ENCODE data around the gene SLC25A19.

SLC25A19 gene

DNA sequence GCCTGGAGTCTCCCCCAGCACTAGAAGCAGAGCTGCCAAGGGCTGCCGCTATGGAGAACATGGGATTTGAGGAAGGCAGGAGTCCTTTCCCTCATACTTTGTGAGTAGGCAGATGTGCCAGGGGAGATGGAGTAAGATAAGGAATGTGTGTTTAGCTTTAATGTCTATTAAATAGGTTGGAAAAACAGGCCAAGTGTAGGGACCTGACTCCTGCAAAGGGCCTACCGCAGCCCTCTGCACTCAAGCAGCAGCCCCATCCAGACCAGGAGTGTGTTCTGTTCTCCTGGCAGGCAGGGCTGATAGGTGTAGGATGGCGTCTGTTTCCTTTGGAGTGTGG lies 16.4 kb downstream of the SLC25A19 start:
- FAIRE-seq: no peak
- TF ChIP-seq TAF1 (IDR thresholded peaks at IDR 0.05; ENCODE audit: borderline replicate concordance, low read depth, low read length) (no peak), POLR2A (IDR thresholded peaks at IDR 0.05; ENCODE audit: low read depth, low read length) (no peak; the same call in 1 of the 2 replicates), POLR2AphosphoS5 (IDR thresholded peaks at IDR 0.05; ENCODE audit: low read depth, low read length) (no peak)

DNA sequence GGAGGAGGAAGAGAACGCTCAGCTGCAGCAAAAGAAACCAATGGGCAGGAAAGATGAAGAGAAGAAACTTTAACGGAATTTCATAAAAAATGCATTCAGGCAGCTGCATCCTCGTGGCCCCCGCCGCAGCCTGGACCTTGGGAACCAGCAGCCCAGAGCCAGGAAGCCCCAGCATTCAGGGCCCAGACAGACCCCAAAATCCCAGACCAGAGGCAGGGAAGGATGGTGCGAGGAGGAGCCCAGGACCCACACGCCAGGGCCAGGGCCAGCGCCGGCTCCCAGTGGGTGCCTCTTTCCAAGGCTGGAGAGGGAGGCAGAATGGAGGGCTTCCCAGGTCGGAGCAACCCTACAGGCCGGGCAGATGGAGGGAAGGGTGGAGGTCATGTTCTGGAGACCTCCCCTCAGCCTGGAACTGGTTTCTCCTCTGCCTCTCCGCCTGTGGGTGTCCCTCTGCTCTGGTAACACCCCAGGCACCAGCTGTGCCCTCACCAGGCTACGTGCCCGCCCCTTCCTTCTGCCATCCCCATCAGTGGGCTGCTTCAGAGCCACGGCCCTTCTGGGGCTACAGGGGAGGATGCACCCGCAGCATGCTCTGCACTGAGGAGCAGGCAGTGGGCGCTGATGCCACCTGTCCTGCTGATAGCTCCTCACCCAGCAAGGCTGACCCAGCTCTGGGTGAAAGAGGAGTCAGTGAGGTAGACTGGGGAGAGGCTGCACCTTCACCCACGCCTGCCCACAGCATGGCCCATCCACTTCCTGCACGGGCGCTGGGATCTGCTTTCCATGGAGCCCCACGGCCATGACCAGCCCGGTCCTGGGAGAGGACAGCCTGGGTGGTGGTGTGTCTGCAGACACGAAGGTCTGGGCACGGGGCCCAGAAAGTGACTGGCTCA lies 17.0 kb downstream of the SLC25A19 start:
- no peak for TF ChIP-seq TAF1 (IDR thresholded peaks at IDR 0.05; ENCODE audit: borderline replicate concordance, low read depth, low read length)
- peak; percentile 73 for TF ChIP-seq POLR2A (IDR thresholded peaks at IDR 0.05; ENCODE audit: low read depth, low read length)
- peak; percentile 76; the same call in 1 of the 2 replicates for TF ChIP-seq POLR2AphosphoS5 (IDR thresholded peaks at IDR 0.05; ENCODE audit: low read depth, low read length)
- DNase-seq (ENCODE audit: insufficient read length): no peak
- no peak for FAIRE-seq

More for the DNA sequence above, 16.4 kb downstream of the SLC25A19 start:
- DNase-seq (ENCODE audit: insufficient read length): no peak

DNA sequence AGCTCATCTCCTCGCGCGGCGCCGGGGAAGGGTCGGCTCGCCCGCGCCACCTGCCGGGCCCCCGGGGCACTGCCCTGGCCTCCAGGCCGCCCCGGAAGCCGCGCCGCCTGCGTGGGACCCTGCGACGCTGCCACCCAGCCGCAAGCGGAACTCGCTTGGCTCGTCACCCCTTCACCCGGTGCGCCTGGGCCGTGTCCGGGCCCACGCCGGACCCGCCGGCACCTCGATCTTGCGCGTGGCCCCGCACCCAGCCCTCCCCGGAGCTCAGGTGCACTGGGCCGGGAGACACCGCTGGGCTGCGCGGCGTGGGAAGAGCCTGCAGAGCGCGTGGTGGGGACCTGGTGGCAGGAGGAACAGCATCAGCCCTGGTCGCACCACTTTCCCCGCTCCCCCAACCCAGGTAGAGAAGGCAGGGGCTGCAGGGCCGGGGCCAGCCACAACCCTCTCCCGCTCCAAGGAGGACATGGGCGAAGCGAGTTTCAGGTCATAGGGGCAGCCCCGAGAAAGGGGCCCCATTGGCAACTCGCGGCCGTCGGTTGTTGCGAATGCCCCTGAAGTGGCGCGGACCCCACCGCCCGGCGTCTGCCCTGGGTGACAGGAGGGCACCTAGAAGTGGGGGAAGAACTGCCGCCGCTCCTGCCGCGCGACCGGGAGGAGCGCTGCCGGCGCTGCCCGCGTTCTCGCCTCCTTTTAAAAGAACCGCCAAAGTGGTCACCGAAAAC lies 17.8 kb downstream of the SLC25A19 start:
- FAIRE-seq (peak; percentile 98), DNase-seq (ENCODE audit: insufficient read length) (peak; percentile 96)
- TF ChIP-seq TAF1 (IDR thresholded peaks at IDR 0.05; ENCODE audit: borderline replicate concordance, low read depth, low read length) (no peak), POLR2A (IDR thresholded peaks at IDR 0.05; ENCODE audit: low read depth, low read length) (peak; percentile 62; the same call in 1 of the 2 replicates)

DNA sequence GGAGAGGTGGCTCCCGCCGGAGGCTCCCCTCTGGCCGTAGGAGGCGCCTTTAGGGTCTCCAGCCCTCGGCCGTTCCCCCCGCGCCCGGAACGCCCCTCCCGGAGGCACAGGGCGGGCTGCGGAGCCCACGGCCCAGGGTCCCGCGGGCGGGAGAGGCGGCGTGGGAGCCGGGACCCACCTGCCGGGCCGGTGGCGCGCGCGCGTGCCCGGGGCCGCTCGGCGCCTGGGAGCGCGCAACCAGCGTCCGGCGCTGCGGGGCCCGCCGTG lies 18.3 kb downstream of the SLC25A19 start, which contains the start of gene MIF4GD:
Gene MIF4GD, minus strand, starts transcription at position 266 of the 267 bp plus-strand sequence. CDS start 1,036 bp downstream, outside the sequence.
- FAIRE-seq (no peak), DNase-seq (ENCODE audit: insufficient read length) (no peak)
- TF ChIP-seq POLR2AphosphoS5 (IDR thresholded peaks at IDR 0.05; ENCODE audit: low read depth, low read length): no peak
- TF ChIP-seq POLR2A (IDR thresholded peaks at IDR 0.05; ENCODE audit: low read depth, low read length): no peak; the same call in 1 of the 2 replicates
- no peak for TF ChIP-seq TAF1 (IDR thresholded peaks at IDR 0.05; ENCODE audit: borderline replicate concordance, low read depth, low read length)

DNA sequence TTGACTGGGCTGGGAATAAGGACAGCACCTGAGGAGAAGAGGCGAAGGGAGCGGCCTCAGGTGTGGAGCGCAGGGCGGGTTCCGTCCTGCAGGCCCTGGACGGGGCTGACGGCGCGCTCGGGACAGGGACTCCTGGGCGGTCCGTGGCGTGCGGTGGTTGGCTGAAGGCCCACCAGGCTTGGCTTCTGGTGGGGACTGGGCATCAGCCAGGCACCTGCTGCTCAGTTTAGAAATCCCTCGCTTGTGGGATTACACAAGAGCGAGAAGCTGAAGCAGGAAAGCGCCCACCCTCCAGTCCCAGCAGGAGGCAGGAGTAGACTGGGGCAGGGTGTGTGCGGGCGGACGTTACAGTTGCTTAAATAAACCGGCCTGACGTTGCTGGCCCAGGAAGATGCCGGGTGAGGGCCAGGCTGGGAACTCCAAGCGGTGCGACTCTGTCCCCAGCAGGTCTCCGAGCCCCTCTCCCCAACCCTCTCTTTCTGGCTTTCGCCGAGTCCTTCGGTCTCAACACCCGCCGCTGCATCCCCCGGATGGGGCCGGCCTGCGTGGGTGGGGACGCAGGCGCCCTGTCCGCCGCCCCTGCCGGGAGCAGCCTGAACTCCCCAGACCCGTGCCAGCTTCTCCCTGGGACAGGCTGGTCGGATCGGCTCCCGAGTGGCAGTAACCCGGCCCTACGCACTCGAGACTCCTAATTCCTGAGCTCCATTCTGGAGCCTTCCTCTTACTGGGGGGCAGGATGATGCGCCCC lies 18.8 kb downstream of the SLC25A19 start:
- FAIRE-seq: no peak
- peak; percentile 67 for DNase-seq (ENCODE audit: insufficient read length)
- TF ChIP-seq POLR2A (IDR thresholded peaks at IDR 0.05; ENCODE audit: low read depth, low read length) (peak; percentile 6; the same call in 1 of the 2 replicates), POLR2AphosphoS5 (IDR thresholded peaks at IDR 0.05; ENCODE audit: low read depth, low read length) (peak; percentile 61; the same call in 1 of the 2 replicates), TAF1 (IDR thresholded peaks at IDR 0.05; ENCODE audit: borderline replicate concordance, low read depth, low read length) (0 out of 2 replicates have a peak, but pooled peaks have one; percentile 35)

DNA sequence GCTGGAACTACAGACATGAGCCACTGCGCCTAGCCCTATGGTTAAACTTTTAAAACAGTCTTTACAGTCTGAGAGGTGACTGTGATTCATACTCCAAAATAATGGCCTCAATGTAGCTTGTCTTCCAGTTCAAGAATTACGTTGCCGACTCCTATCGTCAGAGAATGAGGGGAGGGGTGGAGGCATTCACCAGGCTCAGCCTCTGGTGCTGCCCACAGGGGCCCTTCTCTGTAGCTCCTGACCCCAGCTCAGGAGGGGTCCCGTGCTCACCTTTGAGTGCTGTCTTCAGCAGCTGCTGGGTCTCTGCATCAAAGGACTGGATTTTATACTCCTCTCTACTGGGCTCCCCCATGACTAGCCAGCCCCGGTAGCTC lies 19.4 kb downstream of the SLC25A19 start:
- FAIRE-seq (no peak), DNase-seq (ENCODE audit: insufficient read length) (no peak)
- TF ChIP-seq POLR2A (IDR thresholded peaks at IDR 0.05; ENCODE audit: low read depth, low read length): no peak
- TF ChIP-seq TAF1 (IDR thresholded peaks at IDR 0.05; ENCODE audit: borderline replicate concordance, low read depth, low read length): no peak
- TF ChIP-seq POLR2AphosphoS5 (IDR thresholded peaks at IDR 0.05; ENCODE audit: low read depth, low read length): no peak

DNA sequence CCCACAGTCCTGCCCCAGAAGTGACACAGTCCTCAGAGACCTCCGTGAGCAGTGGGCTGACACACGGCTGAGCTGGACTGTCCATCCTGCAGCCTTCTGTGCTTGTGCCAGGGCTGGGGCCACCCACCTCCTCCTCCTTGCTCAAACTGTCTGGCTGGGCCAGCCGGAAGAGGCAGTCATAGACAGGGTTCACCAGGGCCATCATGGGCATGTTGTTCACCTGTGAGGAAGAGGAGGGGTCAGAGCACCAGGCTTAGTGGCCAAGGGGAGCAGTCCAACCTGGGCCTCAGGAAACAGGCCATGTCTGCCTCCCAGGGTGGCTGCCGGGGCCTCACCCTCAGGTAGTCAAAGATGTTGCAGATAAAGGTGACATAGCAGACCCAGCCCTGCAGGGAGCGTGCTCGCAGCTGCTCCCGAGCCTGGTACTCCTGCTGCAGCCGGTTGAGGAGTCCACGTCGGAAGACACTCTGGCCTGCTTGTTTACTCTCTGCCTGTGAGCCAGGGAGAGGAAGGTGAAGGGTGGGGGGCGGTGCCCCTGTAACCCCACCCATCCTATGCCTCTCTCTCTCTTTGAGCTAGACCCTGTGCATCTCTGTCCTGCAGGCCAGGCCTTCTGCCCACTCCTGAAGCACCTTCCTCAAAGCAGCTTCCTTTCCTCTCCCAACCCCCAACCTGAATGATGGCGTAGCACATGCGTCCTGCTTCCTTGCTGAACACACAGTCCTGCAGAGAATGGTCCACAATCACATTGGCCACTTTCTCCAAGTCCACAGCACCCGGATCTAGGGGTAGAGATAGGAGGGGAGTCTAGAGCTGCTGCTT lies 21.6 kb downstream of the SLC25A19 start:
- no peak for FAIRE-seq
- no peak for DNase-seq (ENCODE audit: insufficient read length)
- TF ChIP-seq POLR2A (IDR thresholded peaks at IDR 0.05; ENCODE audit: low read depth, low read length): no peak; the same call in 1 of the 2 replicates
- TF ChIP-seq POLR2AphosphoS5 (IDR thresholded peaks at IDR 0.05; ENCODE audit: low read depth, low read length): no peak; the same call in 1 of the 2 replicates
- no peak for TF ChIP-seq TAF1 (IDR thresholded peaks at IDR 0.05; ENCODE audit: borderline replicate concordance, low read depth, low read length)

DNA sequence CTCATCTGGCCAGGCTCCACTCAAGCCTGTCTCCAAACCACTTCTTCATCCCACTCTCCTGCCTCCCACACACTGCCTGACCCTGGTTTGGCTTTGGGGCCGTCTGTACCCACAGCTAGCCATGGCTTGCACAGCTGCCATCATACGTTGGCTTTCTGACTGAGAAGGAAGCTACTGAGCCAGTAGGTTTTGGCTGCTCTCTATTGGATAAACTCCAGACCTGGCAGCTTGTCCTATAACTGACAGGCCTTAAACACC lies 22.2 kb downstream of the SLC25A19 start:
- no peak for FAIRE-seq
- TF ChIP-seq POLR2A (IDR thresholded peaks at IDR 0.05; ENCODE audit: low read depth, low read length) (no peak), POLR2AphosphoS5 (IDR thresholded peaks at IDR 0.05; ENCODE audit: low read depth, low read length) (no peak), TAF1 (IDR thresholded peaks at IDR 0.05; ENCODE audit: borderline replicate concordance, low read depth, low read length) (no peak)
- DNase-seq (ENCODE audit: insufficient read length): no peak

DNA sequence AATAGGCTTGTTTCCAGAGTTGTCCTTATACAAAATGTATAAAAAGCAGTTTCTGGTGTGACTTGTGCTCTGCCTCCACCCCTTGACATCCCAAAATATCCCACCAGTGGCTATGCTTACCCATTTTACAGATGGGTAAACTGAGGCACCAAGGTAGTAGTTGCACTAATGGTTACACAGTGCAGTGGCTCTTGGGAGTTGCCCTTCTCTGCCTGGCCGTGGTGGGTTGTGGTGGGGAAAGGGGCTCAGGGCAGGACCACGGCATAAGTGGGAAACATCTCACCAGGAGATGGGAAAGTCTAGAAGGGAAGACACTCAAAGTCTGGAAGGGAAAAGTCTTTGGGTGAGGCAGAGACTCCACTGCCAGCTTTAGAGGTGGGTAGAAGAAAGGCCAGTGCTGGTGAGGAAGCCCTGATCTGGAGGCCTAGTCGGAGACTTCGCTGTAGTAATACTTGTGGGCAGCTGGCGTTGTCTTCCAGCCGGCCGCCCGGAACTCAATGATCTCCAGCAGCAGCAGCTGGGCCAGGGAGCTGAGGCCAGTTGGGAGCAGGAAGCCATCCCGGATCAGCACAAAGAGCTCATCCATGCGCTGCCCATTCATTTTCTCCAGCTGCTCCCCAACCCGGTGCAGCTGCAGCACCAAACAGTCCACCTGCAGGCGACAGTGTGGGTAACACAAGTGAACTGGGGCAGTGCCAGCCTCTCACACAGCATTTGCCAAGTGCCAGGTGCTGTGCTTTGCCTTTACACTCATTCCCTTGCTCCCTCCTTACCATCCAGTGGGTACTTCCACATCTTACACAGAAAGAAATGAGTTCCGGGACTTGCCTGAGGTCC lies 22.7 kb downstream of the SLC25A19 start:
- FAIRE-seq: no peak
- DNase-seq (ENCODE audit: insufficient read length): no peak
- TF ChIP-seq TAF1 (IDR thresholded peaks at IDR 0.05; ENCODE audit: borderline replicate concordance, low read depth, low read length) (no peak), POLR2A (IDR thresholded peaks at IDR 0.05; ENCODE audit: low read depth, low read length) (no peak; the same call in 1 of the 2 replicates), POLR2AphosphoS5 (IDR thresholded peaks at IDR 0.05; ENCODE audit: low read depth, low read length) (no peak)
